Suppressor macrophage (primary cell): Measurements from ENCODE around the gene ARHGAP25.

ENCODE experiments used
- DNase-seq, 4 experiments: peaks; one replicate each; pipeline ENCODE4 v3.0.0-alpha.2; 2020 to 2022

The ARHGAP25 gene

DNA sequence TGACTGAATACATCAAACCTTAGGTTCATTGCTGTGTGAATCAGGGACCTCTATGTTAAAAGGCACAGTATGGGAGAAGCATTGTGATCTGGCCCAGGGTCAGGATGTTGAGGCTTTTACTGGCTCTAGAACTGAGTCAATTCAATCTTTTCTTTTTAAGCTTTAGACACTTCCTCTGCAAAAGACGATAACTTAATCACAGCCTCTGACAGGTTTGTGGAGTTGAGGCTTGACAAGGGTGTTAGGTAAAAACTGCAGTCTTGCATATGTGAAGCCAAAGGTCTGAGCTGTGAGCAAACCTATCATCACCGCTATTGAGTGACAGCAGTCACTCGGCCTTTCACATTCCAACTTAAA is 17.3 kb upstream of the ARHGAP25 start:
- DNase-seq: no peak

DNA sequence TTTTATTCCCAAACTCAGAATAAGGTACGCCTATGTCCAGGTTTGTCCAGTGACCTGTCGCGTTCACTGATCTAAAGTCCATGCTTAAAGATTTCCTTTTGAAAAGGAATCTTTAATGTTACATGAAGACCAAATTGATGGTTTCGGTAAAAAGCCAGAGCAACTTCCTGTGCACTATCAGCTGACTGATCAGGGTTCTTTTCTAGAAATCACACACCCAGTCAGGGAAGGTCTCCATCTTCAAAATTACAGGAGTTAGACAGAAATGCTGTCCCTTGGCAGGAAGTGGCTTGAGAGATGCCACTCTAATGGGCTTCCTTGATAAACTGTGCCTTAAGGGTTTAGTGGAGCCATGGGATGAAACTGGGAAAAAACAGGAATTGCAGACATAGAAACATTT is 14.7 kb upstream of the ARHGAP25 start:
- DNase-seq: no peak

DNA sequence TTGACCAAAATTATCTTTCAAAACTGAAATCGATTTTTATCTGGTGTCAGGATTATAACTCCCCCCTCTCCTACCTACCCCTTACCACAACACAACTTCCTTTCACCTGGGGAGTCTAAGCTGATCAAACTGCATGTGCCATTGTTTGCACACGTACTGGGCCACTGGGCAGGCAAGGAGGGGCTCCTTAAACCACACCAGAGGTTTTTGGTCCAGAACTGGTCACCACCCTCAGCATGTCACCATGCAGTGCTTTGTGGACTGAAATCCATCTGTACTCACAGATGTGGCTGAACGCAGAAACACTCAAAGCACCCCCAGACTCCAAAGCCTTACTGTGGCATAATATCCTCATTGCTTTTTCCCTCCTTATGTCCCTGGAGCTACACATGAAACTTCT is 13.9 kb upstream of the ARHGAP25 start:
- DNase-seq: no peak

DNA sequence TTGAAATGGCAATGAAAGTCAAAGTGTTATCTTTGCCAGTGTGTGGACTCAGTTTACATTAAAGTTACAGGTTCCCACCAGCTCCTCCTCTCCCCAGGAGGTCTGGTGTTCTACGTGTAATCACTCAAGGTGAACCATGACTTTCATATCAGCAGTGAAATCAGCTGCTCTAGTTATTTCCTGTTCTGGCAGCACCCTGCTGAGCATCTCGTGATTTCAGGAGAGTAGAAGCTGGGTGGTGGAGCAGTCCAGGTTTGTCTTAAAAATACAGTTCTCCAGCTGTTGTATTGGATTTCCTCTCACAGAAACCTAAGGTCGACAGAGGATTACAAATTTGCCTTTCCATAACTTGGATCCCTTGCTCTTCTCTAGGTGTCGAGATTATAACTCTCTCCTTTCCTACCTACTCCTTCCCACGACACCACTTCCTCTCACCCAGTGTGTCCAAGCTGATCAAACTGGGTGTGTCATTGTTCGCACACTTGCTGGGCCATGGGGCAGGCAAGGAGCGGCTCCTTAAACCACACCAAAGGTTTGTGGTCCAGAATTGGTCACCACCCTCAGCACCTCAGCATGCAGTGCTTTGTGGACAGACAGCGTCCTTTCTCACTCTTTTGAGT is 13.0 kb upstream of the ARHGAP25 start:
- DNase-seq: peak in 2 of 4 experiments; percentile 33 to 43

DNA sequence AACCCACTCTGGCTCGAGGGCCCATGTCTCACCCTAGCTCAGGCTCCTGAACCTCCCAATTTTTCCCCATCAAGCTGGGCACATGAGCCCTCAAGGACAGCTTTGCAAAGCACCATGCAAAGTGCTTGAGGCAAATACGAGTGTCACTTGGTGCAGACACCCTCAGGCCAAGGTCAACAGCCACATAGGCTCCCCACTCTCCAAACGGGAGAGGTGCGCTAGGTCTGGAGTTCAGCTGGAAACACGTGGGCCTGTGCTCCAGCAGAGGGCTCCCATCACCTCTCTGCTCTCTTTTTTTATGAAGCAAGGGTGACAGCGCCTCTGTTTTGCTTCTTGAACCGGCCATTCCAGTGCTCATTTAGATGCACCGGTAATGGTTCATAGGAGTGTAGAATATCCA is 11.9 kb upstream of the ARHGAP25 start:
- no peak for DNase-seq

DNA sequence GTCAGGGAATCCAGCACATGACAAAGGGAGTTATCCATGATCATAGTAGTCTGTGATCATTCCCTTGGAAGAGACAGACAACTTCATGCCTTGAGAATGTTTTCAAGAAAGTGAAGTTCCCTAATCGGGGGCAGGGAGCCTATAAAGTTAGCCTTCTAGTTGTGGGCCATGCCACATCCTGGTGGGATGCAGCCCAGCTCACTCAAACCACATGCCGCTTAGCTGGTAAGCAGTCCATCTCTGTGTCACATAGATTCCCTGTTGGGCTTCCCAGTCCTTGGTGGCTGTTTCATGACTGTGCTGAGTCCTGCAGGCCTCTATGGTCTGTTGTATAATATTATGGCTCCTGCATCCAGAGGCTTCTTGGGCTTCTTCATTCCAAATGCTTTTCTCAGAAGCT is 11.4 kb upstream of the ARHGAP25 start:
- no peak for DNase-seq

DNA sequence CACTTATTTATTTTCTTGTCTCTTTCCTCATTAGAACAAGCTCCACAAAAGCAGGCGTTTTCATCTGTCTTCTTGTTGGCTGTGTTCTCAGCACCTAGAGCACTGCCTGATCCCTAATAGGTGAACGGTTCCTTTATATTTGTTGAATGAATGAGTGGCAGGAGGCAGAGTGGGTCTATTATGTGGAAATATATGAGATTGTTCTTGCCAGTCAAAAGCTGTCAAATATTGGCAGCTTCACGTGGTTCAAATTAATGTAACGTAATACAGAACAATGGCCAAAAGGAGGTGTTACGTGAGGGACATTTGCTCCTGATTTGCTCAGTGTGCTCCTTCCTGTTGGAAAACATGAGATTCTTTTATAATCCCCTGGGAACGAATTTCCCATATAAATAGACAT is 8.5 kb upstream of the ARHGAP25 start:
- no peak for DNase-seq

DNA sequence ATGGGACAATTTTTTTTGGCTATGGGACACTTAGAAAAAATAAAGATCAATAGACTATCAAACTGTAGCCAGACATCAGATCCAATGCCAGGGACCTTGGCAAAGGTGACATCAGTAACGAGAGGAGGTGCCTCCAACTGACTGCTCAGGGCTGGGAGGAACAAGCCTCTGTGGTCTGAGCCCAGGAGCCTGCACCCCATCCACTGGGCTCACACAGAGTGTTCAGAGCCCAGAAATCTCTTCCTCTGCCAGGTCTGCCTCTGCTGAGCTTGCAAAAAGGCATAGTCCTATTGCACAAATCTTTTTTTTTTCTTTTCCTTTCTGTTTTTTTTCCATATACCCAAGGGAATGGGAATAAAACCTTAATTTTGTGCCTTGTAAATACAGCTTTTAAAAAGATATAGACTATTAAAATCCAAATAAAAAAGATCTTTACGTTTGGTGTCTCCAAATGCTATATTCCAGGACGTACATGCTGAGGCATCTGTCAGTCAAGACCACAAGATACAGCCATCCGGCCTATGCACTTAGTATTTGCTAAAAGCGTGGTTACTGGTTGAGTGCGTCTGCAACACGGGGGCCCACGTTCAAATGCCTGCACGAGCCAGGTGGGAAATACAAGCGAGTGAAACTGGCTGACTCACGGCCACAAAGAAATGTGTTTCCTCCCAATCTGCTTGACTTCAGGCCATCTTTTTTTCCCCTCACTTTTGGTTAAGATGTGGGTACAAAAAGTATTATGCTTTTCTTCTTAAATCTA is 7.8 kb upstream of the ARHGAP25 start:
- DNase-seq: peak in 3 of 4 experiments; percentile 55 to 67 (median 65)

DNA sequence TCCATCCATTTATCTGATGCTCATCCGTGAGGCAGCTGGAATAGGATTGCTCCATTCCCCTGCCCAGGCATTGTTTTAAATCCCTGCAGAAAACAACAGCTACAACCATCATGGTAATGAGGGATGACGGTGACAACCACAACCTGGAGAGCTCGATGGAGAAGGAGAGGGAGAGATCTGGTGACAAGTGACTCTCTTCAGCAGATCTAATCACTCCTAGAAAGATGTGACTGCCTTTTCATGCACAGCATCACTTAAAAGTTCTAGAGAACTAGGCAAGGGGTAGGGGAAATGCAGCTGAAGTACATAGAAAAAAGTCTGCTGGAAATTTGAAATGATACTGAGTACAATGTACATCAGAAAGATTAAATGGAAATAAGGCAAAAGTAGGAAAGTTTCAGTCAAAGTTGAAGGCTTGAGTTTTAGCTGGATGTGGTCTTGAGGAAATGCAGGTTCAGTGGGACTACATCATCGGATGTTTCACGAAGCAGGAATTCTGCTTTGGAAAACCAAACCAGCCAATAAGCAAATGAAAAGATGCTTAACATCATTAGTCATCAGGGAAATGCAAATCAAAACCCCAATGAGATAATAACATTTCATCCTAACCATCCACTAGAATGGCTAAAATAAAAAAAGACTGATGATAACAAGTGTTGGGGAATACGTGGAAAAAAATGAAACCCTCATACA is 6.8 kb upstream of the ARHGAP25 start:
- no peak for DNase-seq

DNA sequence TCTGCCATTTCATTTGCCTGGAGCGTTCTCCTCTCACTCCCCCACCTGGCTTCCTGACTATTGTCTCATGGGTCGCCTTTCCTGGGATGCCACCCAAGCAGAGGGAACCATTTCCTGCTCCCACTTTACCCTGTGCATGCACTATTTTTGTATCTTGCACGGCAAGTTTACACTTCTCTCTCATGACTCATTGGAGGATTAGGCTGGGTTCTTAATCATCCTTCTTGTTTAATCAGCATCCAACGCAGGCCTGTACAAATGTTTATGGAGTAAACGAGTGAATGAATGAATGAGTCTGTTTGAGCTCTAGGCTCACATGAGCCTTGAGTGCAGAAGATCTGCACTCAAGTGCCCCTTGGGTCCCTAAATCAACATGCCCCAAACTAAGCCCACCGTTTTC is 3.8 kb upstream of the ARHGAP25 start:
- DNase-seq: peak in 2 of 4 experiments; percentile 58 to 66

DNA sequence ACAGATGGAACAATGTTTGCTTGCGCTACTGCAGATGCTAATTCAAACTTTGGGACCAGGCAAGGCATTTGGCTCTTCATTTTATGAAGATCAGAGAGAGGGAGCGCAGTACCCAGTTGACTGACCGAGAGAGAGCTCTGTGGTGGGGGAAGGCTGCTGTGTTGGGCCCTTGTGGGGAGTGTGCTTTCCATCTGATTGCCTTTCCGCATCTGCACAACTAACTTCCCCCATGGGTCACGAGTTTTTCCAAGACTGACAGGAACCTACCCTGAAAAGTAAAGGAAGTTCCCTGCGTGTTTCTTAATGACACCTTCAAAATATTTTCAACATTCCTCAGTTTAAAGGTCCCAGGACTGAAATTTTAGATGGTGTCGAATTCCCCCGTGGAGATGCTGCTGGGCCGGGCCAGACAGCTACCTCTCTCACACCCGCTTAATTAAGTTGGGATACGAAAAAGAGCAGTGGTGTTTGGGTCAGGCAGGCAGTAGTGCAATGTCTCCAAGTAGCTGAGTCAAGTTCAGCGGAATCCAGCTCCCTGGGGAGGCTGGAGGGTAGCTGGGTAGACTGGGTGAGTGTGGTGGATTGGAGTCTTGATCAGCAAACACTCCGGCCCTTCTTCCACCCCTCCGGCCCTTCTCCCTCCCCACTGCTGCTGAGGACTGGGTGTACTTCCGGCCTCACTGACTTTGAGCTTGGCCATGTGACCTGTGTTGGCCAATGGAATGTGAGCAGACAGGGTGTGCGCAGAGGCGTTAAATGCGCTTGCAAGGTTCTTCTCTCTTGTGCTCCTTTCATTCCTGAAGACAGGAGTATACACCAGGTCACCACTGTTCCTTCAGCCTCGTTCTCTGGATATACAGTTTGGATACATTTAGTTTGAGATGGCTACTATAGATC is 2.3 kb upstream of the ARHGAP25 start:
- DNase-seq: peak; percentile 67 to 89 (median 86)

DNA sequence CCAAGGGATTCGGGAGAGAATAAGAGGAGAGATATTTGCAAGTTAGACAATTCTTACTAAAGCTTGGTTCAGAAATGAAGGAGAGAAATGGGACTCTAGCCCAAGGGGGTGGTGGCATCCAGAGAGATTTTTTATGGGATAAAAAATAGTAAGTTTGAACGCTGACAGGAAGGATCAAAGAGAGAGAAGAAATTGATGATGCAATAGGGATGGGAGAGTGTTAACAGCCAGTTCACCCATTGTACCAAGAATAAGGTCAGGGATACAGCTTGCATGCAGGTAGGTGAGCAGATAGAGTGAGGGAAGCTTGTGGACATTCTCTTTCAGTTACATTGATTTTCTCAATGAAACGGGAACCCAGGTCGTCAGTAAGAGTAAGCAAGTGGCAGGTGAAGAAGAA is 1.2 kb upstream of the ARHGAP25 start:
- no peak for DNase-seq

DNA sequence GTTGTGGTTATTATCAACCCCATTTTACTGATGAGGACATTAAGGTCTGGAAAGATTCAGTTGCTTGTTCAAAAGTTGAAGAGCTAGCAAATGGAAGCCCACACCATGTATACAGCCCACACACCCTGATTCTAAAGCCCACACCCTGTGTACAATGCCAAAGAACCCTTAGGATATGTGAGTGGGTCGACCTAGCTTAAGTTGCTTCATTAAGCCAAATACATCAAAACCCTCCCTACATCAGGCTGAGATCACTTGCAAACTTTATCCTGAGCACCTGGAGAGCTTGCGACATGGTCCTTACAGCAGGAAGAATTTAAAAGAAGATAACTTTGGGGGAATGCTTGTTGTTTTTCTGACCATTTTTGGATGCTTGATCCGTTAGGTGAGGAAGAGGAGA is 435 bp upstream of the ARHGAP25 start:
- peak in 1 of 4 experiments; percentile 28 for DNase-seq

DNA sequence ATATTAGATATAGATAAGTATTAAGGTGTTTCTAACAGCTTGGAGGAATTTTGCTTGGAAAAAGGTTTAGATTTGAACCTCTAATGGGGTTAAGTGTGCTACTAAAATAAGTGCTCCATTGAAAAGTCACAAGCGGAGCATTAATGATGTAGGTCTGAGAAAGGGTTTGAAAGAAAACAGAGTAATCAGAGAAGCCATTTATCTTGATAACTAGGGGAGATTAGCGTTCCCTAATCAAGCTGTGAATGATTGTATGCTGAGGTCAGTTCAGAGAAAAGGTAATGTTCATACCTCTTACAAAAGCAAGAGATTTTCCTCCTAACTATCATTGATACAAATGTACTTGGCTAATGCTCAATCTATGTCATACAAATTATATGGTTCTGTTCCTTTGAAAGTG is 1.5 kb downstream of the ARHGAP25 start:
- DNase-seq: no peak

DNA sequence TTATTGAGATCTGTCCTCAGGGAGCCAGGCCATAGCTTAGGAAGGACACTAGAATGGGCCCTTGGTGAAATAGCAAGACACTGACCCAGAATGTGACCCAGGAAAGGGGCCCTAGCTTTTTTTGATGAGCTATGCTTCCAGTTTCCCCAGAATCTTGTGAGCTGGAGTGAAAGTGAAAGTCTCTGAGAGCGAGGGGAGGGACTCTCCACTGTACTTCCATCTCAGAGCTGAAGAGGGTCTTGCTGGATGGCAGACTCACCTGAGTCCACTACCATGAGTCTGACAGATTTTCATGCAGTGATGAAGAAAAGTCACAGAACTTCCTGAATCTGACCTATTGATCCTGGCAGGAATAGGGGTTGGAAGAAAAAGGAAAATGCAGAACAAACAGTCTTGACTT is 3.1 kb downstream of the ARHGAP25 start:
- DNase-seq: peak; percentile 62 to 75 (median 68)

DNA sequence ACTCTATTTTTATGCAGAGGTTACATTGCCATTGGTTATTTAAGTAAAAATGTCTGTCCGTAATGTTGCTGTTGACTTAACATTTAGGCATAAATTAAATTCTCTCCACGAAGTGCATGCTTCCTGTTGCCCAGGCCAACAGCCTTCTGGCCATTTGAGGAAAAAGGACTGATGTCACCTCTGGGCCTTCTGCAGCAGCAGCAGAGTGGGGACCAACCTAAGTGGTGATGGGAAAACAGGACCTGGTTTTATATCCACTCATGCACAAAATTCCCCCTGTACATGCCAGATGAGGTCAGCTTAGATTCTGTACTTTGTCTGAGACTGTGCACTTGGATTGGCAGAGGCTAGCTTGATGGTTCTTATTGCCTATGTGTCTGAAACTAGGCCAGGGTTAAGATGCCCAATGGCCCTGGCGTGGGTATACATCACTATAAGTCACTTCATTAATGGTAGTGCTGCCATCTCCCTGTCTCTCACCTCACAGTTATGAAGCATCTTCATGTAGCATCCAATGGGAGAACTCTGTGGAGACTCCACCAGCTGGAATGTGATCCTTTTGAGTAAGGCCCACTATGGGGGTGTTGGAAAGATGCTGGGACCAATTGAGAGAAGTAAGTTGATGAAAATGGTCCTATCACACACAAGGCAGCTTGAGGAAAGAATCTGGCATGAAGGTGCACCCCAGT is 4.4 kb downstream of the ARHGAP25 start:
- DNase-seq: peak in 1 of 4 experiments; percentile 43

DNA sequence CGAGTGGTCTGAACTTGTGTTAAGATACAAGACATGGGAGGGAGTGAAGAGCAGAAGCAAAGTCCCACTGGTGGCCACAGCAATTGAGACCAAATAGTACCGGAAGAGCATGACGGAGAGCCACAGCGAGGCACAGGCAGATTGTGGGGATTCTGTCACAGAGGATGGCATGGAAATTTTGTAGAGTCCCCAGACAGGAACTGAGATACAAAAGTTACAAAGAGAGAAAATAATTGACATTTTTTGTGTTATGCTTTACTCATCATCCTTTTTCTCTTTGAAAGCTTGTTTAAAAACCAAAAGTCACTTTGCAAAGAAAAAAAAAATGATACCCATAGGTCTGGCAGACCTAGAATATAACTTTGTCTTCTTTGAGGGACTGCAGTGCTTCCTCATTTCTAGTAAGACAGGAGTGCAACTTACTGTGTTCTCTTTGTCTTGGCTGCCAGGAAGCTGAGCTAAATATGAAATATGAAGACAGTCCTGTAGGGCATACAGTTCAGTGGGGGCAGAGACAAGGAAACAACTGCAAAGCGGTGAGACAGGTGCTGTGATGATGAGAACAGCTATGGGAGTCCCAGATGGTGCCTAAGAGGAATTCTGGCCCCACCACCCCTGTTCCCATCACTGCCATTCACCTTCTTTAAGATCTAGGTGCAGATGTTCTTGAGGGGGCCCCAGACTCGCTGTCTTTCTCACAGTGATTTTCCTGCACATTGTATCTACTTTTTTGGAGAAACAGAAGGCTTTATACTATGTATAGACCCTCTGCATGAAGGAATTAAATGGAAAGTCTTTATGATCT is 5.2 kb downstream of the ARHGAP25 start:
- no peak for DNase-seq

DNA sequence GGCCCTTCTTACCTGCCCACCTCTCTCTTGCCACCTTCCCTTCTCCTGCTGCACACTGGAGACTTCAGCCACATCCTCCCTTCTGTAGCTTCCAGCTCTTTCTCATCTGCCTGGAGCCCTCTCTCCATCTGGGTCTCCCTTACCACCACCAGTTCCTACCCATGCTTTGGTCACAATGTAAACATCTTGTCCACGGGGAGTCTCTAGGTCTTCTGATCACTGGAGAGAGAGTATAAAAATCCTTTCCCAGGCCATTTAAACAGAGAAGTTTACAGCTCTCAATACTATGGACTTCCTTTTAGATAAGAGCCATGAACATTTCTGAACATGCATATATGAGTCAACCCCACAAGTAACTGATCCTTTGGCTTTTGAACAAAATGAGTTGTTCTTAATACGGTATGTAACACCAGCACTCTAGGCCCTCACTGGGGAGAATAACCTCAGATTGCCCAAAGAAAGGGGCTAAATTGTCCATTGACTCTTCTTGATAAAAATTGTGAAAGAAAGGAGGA is 5.8 kb downstream of the ARHGAP25 start:
- peak in 2 of 4 experiments; percentile 56 to 66 for DNase-seq

DNA sequence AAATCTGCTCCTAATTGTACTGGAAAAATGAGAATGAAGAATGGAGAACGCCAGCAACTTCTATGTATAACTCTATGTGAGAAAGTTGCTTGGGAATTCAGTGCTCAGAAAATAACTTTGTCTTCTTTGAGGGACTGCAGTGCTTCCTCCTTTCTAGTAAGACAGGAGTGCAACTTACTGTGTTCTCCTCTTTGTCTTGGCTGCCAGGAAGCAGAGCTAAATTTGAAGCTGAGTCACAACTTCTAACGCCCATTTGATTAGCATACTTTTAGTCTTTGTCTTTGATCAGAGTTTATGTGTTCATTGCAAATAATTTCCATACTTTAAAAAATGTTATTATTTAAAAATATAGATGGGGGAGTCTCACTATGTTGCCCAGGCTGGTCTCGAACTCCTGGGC is 6.6 kb downstream of the ARHGAP25 start:
- DNase-seq: peak; percentile 64 to 83 (median 73)

DNA sequence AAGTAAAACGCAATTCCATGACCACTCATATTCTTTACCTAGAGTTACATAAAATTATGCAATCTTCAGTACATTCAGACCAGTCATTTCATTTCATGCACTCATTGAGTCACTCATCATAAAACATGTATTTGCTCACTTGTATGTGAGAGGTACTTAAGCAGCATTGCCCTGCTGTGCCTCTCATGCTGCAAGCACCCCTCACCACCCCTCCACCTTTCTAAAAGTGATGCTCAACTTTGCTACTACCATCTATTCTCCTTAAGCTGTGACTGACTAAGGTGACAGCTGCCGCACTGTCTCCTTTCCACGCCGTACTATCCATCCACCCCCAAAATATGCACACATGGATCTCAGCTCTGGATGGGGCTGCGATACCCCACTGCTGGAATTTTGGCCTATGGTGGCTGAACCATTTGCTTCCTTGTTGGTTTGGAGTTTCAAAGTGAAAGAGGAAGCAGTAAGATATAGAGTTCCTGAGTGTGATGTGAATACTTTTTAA is 7.2 kb downstream of the ARHGAP25 start:
- peak in 2 of 4 experiments; percentile 47 to 63 for DNase-seq
